Activated gamma-delta T cell treated with Interleukin-2 at 50 U/mL for 16 hours (primary cell): ENCODE measurements around the gene C4orf50.

Experiments
- DNase-seq: peaks from one replicate; pipeline ENCODE4 v3.0.0-alpha.2; 2020

The C4orf50 gene

GRCh38 chr4:5913454-5913853, 104.8 kb downstream of the C4orf50 start:
- no peak for DNase-seq

GRCh38 chr4:5912614-5913019, 105.6 kb downstream of the C4orf50 start:
- no peak for DNase-seq

GRCh38 chr4:5908876-5909427, 109.3 kb downstream of the C4orf50 start:
- DNase-seq = no peak

GRCh38 chr4:5906191-5906590, 112.0 kb downstream of the C4orf50 start:
- DNase-seq = no peak

- no peak for DNase-seq
These were observed 112.5 kb downstream of the C4orf50 start for GRCh38 chr4:5905714-5906113.

GRCh38 chr4:5900844-5901243, 117.4 kb downstream of the C4orf50 start:
- no peak for DNase-seq

GRCh38 chr4:5899881-5900280, 118.3 kb downstream of the C4orf50 start:
- DNase-seq = no peak

GRCh38 chr4:5899396-5899795, 118.8 kb downstream of the C4orf50 start:
- no peak for DNase-seq

- DNase-seq = no peak
These were observed 120.6 kb downstream of the C4orf50 start for GRCh38 chr4:5897674-5898073.

- no peak for DNase-seq
These were observed 122.9 kb downstream of the C4orf50 start for GRCh38 chr4:5895287-5895686.

GRCh38 chr4:5894266-5894665, 124.0 kb downstream of the C4orf50 start:
- no peak for DNase-seq

GRCh38 chr4:5893591-5893990, 124.6 kb downstream of the C4orf50 start:
- DNase-seq = no peak

- no peak for DNase-seq
These were observed 125.1 kb downstream of the C4orf50 start, which contains the start of gene CRMP1 for GRCh38 chr4:5893004-5893580. Gene CRMP1 (minus strand): TSS chr4:5893086. CDS start chr4:5892969, 117 bp downstream.

- no peak for DNase-seq
These were observed 125.8 kb downstream of the C4orf50 start for GRCh38 chr4:5892323-5893003.

- no peak for DNase-seq
These were observed 126.5 kb downstream of the C4orf50 start for GRCh38 chr4:5891563-5892322.

GRCh38 chr4:5890063-5890727, 128.0 kb downstream of the C4orf50 start:
- no peak for DNase-seq

- no peak for DNase-seq
These were observed 129.1 kb downstream of the C4orf50 start for GRCh38 chr4:5889002-5889696.

GRCh38 chr4:5888222-5889001, 129.8 kb downstream of the C4orf50 start:
- no peak for DNase-seq

- no peak for DNase-seq
These were observed 130.6 kb downstream of the C4orf50 start for GRCh38 chr4:5887361-5888221.

- no peak for DNase-seq
These were observed 131.2 kb downstream of the C4orf50 start for GRCh38 chr4:5887011-5887360.

- no peak for DNase-seq
These were observed 132.5 kb downstream of the C4orf50 start for GRCh38 chr4:5885733-5886132.
